Spleen (tissue), 11 donors: ENCODE results near the gene PEX12. TPM values are rescaled to one million over a fixed set of nuclear protein-coding genes. Genes with fewer than 3 reads are reported as not detected.
A peak's percentile ranks its signal among the peaks of the same experiment; 100 is the strongest.
"Not testable (repeated sequence)": the region's sequence is repeated elsewhere in the genome, so short reads cannot be mapped to it uniquely, and the experiment has no call there.

Experiments
- DNase-seq: peaks from one replicate; pipeline ENCODE4 v3.0.0-alpha.2; 2020
- H3K27ac ChIP-seq, 8 donors: fragments of 200-600 bp; sonication (generic) in 7 of 8; 1 replicate in 4 of 8; 2 replicates in 4 of 8; pipeline versions ENCODE4 v1.5.0 to v1.8.0; 2016 to 2021; ENCODE audit warnings: inconsistent platforms in 4 of 8, mild to moderate bottlenecking in 4 of 8, moderate library complexity in 1 of 8
- H3K27me3 ChIP-seq, 7 donors: fragments of 200-600 bp; sonication (generic) in 6 of 7; replicated peaks in 1 of 7; 1 replicate in 4 of 7; 2 replicates in 3 of 7; pipeline versions ENCODE4 v1.5.0 to v1.8.0; 2016 to 2021; ENCODE audit warnings: inconsistent platforms in 3 of 7, mild to moderate bottlenecking in 1 of 7
- H3K36me3 ChIP-seq, 6 donors: fragments of 200-600 bp; sonication (generic) in 5 of 6; 1 replicate in 4 of 6; 2 replicates in 2 of 6; pipeline versions ENCODE4 v1.5.0 to v1.8.0; 2016 to 2021; ENCODE audit warnings: inconsistent platforms in 2 of 6
- H3K4me1 ChIP-seq, 6 donors: fragments of 200-600 bp; sonication (generic) in 5 of 6; 1 replicate in 3 of 6; 2 replicates in 3 of 6; pipeline versions ENCODE4 v1.5.0 to v1.8.0; 2016 to 2021; ENCODE audit warnings: inconsistent platforms in 3 of 6
- H3K4me3 ChIP-seq, 8 donors: fragments of 200-600 bp; sonication (generic) in 7 of 8; 1 replicate in 4 of 8; 2 replicates in 4 of 8; pipeline versions ENCODE4 v1.5.0 to v1.8.0; 2016 to 2021; ENCODE audit warnings: inconsistent platforms in 4 of 8, mild to moderate bottlenecking in 4 of 8, moderate library complexity in 2 of 8
- H3K9me3 ChIP-seq, 8 donors: fragments of 200-600 bp; sonication (generic) in 7 of 8; 1 replicate in 4 of 8; 2 replicates in 4 of 8; pipeline versions ENCODE4 v1.5.0 to v1.8.0; 2016 to 2021; ENCODE audit warnings: inconsistent platforms in 4 of 8
- CTCF ChIP-seq, 11 experiments: fragments of 200-600 bp in 7 of 11; fragments of 450-650 bp in 4 of 11; sonication (generic) in 4 of 11; IDR thresholded peaks in 8 of 11; conservative IDR thresholded peaks in 3 of 11; 1 replicate in 7 of 11; 2 replicates in 4 of 11; pipeline versions ENCODE4 v1.4.0 to v1.8.0; 2016 to 2021; ENCODE audit warnings: antibody characterized with exemption in 11 of 11, inconsistent platforms in 4 of 11, mild to moderate bottlenecking in 1 of 11
- POLR2A ChIP-seq, 3 donors: fragments of 450-650 bp; IDR thresholded peaks; one replicate each; pipeline ENCODE4 v1.5.1; 2017; ENCODE audit warnings: antibody characterized with exemption in 3 of 3, mild to moderate bottlenecking in 1 of 3
- POLR2AphosphoS5 ChIP-seq, 3 donors: sonication (generic); formaldehyde crosslinking; IDR thresholded peaks; one replicate each; pipeline ENCODE4 v1.5.1; 2017; ENCODE audit warnings: antibody characterized with exemption in 3 of 3
- WGBS, 5 donors: extraction: QIAGEN DNeasy Blood & Tissue Kit in 3 of 5; methylation state at CpG; one replicate each; pipeline versions ENCODE4 v1.1.5 to v1.1.7; 2013 to 2018; 5-methylcytosine and 5-hydroxymethylcytosine counted together
- intact Hi-C: fragments of 100-400 bp; cut with DNase I; formaldehyde crosslinking; loops from one replicate; pipeline ENCODE4 v1.15.0; 2023; ENCODE audit warnings: low total_unique reads
- polyA plus RNA-seq, 3 donors: library from polyadenylated mRNA; stranded (reverse); fragments of 200-250 nt; gene quantifications; one replicate each; pipeline ENCODE4 v1.2.1, GENCODE V29; 2013
- total RNA-seq, 7 donors: library from RNA; depleted of rRNA in 3 of 7; stranded (reverse); fragments of >200 nt in 3 of 7; fragmentation: NEBNext Ultra II Directional in 4 of 7; extraction: Animal tissue kit (Norgen Biotek cat#: 25700) in 4 of 7; gene quantifications; one replicate each; pipeline versions ENCODE4 v1.1.0 to v1.2.1, GENCODE V29; 2016 to 2021
- donor health status: healthy with polysubstance abuse.
- donor health status: DM: no; HTN: no; CAD: no; lungs with moderate emphysema.
- donor health status: DM: no; HTN: no; CAD: no.
- donor health status: Bipolar disorder and iron deficiency.
- donor health status: healthy.
- donor health status: DM: no; HTN: no; CAD: no.
- donor health status: DM: yes; HTN: yes; CAD: no.

Gene PEX12
- total and polyA plus RNA-seq, 10 donors: 2.7 to 7.8 (median 4.0) TPM

GRCh38 chr17:35566968-35567367, 11.4 kb downstream of the PEX12 start:
- H3K9me3 ChIP-seq: no peaks in the 10 kb centered on the region
- no peak for DNase-seq
- TF ChIP-seq CTCF (IDR thresholded peaks at IDR 0.05 in 8 of 11, conservative IDR thresholded peaks at IDR 0.05 in 3 of 11) (no peak), POLR2AphosphoS5 (IDR thresholded peaks at IDR 0.05) (no peak), POLR2A (IDR thresholded peaks at IDR 0.05) (no peak)
- H3K27ac ChIP-seq: peak overlapping the region in 5 of 8 donors; percentile 88 to 92 (median 92)
- peaks cover 0 to 11% (median 0%) of the 10 kb centered on the region in 6 donors for H3K36me3 ChIP-seq
- peaks cover 15 to 45% (median 36%) of the 10 kb centered on the region in 6 donors for H3K4me1 ChIP-seq
- peak overlapping the region in 7 of 8 donors; percentile 56 to 84 (median 70) for H3K4me3 ChIP-seq
- intact Hi-C loops: no loop called here
- H3K27me3 ChIP-seq: no peaks in the 10 kb centered on the region
- 79 to 86% (median 80%) methylated on average over 11 of the region's 11 CpGs for WGBS, 5 donors

GRCh38 chr17:35563181-35563580, 15.2 kb downstream of the PEX12 start:
- H3K27ac ChIP-seq, intact Hi-C loops, H3K36me3 ChIP-seq, H3K4me3 ChIP-seq, H3K9me3 ChIP-seq, H3K27me3 ChIP-seq, DNase-seq: not testable (repeated sequence)
- WGBS, 5 donors: 90 to 97% (median 94%) methylated on average over 14 to 16 of the region's 16 CpGs
- H3K4me1 ChIP-seq: peaks cover 0 to 21% (median 5%) of the 10 kb centered on the region in 6 donors

- H3K27ac ChIP-seq: peak within 1 kb of the TSS in 1 of 8 donors; percentile 49
- no peak for DNase-seq
- H3K9me3 ChIP-seq: no peaks in the 10 kb centered on the region
- intact Hi-C loops: no loop called here
- H3K27me3 ChIP-seq: peaks cover 0 to 7% (median 0%) of the 10 kb centered on the region in 7 donors
- H3K4me1 ChIP-seq: peaks cover 0 to 15% (median 0%) of the 10 kb centered on the region in 6 donors
- 22 to 33% (median 26%) methylated on average over 3 of the region's 3 CpGs for WGBS, 5 donors
- H3K36me3 ChIP-seq: no peaks in the 10 kb centered on the region
- no peak within 1 kb of the TSS for H3K4me3 ChIP-seq
- TF ChIP-seq POLR2AphosphoS5 (IDR thresholded peaks at IDR 0.05) (peak in 1 of 3 donors; percentile 32), POLR2A (IDR thresholded peaks at IDR 0.05) (no peak), CTCF (IDR thresholded peaks at IDR 0.05 in 8 of 11, conservative IDR thresholded peaks at IDR 0.05 in 3 of 11) (no peak)
Observed at GRCh38 chr17:35560703-35561102, 17.7 kb downstream of the PEX12 start, which contains the start of gene SLFN14. TSS of gene SLFN14 (minus strand) at chr17:35560819. CDS start at chr17:35558062, 2,757 bp downstream.

GRCh38 chr17:35559495-35560210, 18.7 kb downstream of the PEX12 start:
- no peaks in the 10 kb centered on the region for H3K9me3 ChIP-seq
- no peak overlapping the region for H3K4me3 ChIP-seq
- TF ChIP-seq POLR2A (IDR thresholded peaks at IDR 0.05) (no peak), POLR2AphosphoS5 (IDR thresholded peaks at IDR 0.05) (no peak), CTCF (IDR thresholded peaks at IDR 0.05 in 8 of 11, conservative IDR thresholded peaks at IDR 0.05 in 3 of 11) (no peak)
- intact Hi-C loops: no loop called here
- peak overlapping the region in 1 of 8 donors; percentile 49 for H3K27ac ChIP-seq
- H3K36me3 ChIP-seq: no peaks in the 10 kb centered on the region
- WGBS, 5 donors: 29 to 49% (median 39%) methylated on average over 2 of the region's 2 CpGs
- peaks cover 0 to 15% (median 0%) of the 10 kb centered on the region in 6 donors for H3K4me1 ChIP-seq
- DNase-seq: no peak
- H3K27me3 ChIP-seq: peaks cover 0 to 7% (median 0%) of the 10 kb centered on the region in 7 donors
